HG03066 (cell line): Measurements from ENCODE around the gene USE1.

Source experiments
- ATAC-seq: cut with Tn5 transposase; IDR thresholded peaks from one replicate; pipeline ENCODE4 v1.9.1; 2021; ENCODE audit warnings: low read depth; ENCODE audit not compliant: unreplicated experiment

The USE1 gene

DNA sequence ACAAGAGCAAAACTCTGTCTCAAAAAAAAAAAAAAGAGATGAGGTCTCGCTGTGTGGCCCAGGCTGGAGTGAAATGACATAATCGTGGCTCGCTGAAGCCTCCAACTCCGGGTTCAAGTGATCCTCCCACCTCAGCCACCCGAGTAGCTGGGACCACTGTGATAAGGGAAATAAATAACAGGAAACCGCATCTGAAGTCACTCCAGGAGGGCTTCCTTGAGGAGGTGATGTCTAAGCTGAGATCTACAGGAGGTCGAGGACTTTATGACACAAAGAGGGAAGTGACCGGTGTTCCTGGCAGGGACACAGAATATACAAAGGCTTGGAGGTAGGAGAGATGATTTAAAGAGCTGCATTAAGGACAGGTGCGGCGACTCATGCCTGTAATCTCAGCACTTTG, 39.5 kb downstream of the USE1 start:
- ATAC-seq, result no peak

DNA sequence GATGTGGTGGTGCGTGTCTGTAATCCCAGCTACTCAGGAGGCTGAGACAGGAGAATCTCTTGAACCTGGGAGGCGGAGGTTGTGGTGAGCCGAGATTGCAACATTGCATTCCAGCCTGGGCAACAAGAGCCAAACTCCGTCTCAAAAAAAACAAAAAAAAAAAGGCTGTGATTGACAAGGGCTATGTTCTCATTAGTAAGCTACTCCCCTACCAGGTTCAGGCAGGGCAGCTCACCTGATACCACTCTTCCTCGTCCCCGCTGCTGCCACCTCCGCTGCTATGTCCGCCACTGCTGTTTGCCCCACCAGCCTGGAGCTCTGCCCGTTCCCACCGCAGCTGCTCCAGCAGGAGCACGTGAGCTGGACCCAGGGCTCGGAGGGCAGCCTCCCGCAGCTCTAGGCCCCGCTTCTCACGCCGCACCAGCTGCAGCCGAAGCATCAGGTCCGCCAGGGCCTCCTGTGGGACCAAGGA, 40.0 kb downstream of the USE1 start:
- no peak for ATAC-seq

DNA sequence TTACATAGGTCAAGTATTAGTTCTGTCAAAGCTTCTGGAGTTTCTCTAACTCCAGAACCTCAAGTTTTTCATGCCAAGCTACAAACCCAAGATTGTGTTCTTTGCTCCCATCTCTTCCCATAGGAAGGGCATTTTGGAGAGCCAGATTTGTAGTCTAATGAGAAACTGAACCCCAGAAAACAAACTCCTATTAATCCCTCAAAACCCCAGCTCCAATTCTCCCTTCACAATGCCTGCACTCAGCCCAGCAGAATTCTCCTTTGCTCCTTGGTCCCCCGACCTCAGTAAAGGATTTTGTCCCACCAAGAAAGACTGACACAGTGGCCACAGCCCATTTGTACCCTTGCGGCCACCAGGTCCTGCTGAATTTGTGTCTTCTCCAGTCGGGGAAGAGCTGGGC, 41.0 kb downstream of the USE1 start:
- ATAC-seq, result no peak

DNA sequence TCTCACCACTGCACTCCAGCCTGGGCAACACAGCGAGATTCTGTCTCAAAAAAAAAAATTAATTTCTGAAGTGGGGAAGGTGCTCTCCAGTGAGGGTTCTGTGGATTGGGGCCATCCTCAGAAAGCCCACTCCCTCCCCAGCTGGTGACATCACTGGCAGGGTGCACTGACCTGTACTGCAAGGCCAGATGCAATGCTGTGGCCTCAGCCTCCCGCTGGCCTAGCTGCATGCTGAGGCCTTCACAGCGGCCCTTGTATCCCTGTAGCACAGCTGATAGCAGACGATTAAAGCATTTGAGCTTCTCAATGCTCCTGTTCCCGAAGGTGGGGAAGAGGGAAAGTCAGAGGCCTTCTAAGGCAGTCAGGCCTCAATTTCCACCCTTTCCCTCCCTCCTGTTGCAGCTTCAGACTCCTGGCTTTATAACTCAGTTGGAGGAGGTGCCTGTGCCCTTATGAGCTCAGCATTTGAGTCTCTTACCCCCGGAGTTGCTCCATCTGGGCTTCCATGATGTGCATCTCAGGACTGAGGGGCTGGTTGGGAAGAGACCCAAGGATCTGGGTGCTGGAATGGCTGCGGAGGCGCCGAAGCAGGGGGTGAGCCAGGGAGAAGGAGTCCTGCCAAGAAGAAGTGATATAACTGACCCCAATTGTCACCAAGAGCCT, 44.1 kb downstream of the USE1 start:
- no peak for ATAC-seq

DNA sequence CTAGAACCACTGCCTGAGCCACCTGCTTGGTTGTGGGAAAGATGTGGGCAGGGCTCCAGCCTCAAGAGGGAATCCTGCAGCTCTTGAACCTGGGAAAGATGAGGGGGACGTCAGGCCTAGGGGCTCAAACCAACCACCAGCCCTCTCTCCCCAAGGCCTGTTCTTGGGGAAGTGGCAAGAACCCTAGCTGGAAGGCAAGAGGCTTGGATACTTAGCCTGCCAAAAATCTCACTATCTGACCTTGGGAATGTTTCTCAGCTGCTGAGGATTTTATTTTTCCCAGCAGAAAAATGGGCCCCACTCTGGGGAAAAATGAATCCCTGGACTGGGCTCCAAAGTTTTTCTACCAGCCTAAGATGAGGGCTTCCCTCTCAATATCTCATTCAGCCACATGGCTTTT, 44.8 kb downstream of the USE1 start:
- no peak for ATAC-seq

DNA sequence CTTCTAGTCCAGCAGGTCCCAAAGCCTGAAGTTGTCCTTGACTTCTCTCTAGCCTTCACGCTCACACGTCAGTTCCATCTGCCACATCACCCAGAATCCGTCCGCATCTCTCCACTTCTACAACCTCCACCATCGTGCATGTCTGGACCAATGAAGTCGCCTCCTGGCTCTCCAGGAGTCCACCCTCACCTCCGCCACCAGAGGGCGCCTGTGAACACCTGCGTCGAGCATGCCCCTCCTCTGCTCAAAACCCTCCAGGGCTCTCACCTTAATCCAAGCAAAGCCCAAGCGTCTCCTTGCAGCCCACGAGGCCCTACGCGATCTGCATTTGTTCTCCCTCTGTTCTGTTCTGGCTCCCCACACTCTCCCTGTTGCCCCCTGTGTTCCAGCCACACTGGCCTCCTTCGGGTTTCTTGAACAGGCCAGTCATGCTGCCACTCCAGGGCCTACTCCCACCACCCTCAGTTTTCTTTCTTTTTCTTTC, 45.7 kb downstream of the USE1 start:
- ATAC-seq, result no peak

DNA sequence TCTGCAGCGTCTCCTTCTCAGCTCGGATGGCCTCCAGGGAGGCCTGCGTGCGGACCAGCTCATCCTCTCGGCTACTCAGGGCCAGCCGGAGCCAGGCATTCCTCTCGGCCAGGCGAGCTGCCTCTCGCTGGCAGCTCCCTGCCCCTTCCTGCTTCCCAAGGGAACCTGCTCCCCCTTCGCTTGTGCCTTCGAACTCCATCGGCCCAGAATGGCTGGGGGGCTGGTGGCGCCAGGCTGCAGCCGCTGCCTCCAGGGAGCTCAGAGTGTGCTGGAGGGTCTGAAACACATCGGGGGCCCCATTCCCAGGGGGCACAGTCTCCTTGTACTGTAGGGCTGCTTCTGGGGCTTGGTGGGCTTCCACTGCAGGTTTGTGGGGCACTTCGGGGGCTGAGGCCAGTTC, 47.4 kb downstream of the USE1 start:
- ATAC-seq, result no peak

DNA sequence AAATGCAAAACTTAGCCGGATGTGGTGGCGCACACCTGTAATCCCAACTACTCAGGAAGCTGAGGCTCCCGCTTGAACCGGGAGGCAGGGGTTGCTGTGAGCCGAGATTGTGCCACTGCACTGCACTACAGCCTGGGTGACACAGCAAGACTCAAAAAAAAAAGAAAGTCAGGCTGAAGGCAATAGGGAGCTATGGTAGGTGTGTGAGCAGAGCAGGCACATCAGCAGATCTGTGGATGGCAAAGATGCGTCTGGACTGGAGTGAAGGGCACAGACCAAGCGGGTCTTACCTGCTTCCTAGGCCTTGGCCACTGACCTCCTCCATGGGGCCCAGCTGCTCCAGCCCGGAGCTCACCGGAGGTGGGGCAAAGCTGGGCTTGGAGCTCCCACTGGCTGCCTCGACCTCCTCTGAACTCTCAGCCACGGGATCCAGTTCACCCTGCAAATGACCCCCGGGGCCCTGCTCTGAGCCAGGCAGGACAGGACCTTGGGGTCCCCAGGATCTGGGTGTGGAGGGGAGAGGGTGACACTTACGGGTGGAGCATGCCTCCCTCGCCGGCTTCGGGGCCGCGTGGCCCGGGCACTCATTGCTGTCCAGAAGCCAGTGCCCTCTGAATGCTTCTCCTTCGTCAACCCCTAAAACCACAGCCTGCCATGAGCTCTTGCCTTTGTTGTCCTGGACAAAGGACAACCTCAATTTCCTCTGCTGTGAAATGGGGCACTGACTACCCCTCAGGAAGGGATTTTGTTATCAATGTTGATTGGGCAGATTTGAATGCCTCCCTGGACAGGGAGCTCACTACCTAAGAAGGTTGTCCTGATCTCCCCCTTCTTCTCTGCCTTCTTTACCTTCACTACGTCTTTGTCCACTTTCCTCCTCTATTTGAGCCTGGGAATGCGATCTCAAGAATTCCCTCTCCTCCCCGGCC, 48.8 kb downstream of the USE1 start:
- ATAC-seq, result no peak

DNA sequence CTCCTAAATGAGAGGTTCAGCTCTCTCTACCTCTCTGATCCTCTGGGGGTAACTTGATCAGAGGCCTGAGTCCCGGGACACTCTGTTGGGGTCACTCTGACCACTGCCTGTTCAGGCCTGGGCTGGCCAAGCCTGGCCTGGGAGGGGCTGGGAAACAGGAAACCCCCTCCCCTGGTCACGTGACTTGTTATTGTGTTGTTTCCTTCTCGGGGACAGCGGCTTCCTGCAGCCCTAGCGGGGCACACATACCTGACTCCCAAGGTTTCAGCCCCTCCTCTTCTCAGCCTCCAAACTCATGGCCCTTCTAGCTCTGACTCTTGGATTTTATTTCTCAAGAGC, 49.5 kb downstream of the USE1 start, which contains the start of gene USHBP1:
Gene USHBP1, minus strand, starts transcription at position 105 of the 339 bp plus-strand sequence. CDS start 446 bp downstream, outside the sequence.
- ATAC-seq, result no peak

DNA sequence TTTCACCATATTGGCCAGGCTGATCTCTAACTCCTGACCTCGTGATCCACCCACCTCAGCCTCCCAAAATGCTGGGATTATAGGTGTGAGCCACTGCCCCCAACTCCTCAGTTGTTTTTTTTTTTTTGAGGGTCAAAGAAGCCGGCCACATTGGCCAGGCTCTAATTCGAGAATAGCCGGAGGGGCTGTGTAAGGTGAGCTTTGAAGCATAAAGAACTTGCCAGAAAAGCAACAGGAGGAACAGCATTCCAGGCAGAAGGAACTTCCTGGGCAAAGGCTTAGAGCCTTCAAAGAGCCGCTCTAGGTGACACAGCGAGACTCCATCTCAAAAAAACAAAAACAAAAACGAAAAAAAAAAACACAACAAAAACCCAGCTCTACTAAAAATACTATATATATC, 50.9 kb downstream of the USE1 start:
- ATAC-seq, result no peak

DNA sequence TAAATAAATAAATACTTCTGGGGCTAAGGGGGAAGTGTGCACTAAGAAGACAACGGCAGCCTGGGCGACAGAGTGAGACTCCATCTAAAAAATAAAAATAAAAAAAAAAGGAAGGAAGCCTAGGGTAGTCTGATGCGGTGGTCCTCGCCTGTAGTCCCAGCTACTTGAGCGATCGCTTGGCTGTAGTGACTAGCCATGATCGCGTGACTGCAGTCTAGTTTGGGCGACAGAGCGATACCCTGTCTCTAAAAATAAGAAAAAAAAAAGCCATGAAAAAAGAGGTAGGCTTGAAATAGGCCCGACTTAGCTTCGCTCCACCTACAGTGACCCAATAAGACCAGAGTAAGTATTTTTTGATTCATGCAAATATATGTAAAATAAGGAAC, 51.4 kb downstream of the USE1 start:
- peak; percentile 18 for ATAC-seq

DNA sequence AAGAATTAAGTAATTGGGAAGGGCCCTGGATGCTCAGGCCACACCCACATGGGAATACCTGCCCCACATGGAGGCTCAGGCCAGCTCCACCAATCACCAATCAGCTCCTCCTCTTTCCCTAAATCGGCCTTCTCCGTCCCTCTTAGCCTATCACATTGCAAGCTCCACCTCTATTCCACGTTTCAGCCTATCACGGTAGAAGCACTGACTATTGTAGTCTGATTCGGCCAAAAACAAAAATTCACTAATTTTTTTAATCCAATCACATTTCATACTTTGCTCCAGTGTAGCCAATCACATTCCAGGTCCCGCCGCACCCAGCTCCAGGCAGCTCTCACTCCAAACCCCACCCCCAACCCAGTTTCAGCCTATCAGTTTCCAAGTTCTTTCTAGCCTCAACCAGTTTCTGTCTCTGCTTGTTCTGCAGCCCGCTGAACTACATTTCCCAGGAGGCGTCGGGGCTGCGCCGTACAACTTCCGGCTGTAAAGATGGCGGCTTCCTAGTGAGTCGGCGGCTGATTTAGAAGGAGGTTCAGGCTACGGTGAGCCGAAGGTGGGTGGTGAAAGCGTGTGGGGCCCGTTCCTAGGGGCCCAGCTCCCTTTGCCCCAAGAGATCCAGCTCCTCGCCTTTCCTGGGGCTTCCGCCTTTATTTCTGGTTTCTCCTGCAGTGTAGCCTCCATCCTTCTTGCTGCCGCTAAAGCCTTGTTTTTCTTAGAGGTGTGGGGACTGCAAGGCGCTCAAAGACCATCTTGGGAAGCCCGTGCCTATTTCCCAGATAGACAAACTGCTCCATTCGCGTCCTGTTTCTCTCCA, 52.0 kb downstream of the USE1 start, which contains the start of gene BABAM1:
Gene BABAM1, plus strand, starts transcription at position 469 of the 814 bp plus-strand sequence. CDS start 1,364 bp downstream, outside the sequence.
- peak; percentile 95 for ATAC-seq

DNA sequence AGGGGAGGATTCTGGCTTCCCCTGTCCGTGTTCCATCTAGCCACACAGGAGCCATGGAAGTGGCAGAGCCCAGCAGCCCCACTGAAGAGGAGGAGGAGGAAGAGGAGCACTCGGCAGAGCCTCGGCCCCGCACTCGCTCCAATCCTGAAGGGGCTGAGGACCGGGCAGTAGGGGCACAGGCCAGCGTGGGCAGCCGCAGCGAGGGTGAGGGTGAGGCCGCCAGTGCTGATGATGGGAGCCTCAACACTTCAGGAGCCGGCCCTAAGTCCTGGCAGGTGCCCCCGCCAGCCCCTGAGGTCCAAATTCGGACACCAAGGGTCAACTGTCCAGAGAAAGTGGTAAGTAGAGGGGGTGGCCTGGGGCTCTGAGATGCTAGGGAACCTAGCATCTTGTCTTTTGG, 53.6 kb downstream of the USE1 start:
- ATAC-seq, result no peak
